PC-3 (cell line): Measurements from ENCODE around the gene OR8B4. TPM values are rescaled to one million over a fixed set of nuclear protein-coding genes. Genes with fewer than 3 reads are reported as not detected.
"Not testable (repeated sequence)": the region's sequence is repeated elsewhere in the genome, so short reads cannot be mapped to it uniquely, and the experiment has no call there.

Source experiments
- ATAC-seq: fragments of 200-7000 bp; cut with Tn5 transposase; 2 replicates; pipeline ENCODE4 v1.9.1; 2020; ENCODE audit warnings: mild to moderate bottlenecking, moderate library complexity
- BruUV-seq: library from RNA; stranded (reverse); fragments of 400-500 nt; replicated peaks from 2 replicates; lab custom pipeline; 2021; lab: Mats Ljungman, UMichigan
- CTCF ChIA-PET: fragments of 300-600 bp; sonication (Branson Sonifier 250); formaldehyde crosslinking; loops from one replicate; lab custom pipeline; 2022; ENCODE audit warnings: antibody characterized with exemption; lab: Charles Lee
- POLR2A ChIA-PET: fragments of 300-600 bp; sonication (Branson Sonifier 250); formaldehyde crosslinking; loops from one replicate; lab custom pipeline; 2022; ENCODE audit warnings: antibody characterized with exemption; ENCODE audit not compliant: unreplicated experiment; lab: Charles Lee
- DNase-seq: peaks from one replicate; pipeline ENCODE4 v3.0.0-alpha.2; 2015
- H2AFZ ChIP-seq: fragments of 300-600 bp; sonication (generic); 2 replicates; pipeline ENCODE4 v1.6.0; 2016; ENCODE audit warnings: antibody characterized with exemption, low read length
- H3F3A ChIP-seq: fragments of 300-600 bp; sonication (generic); one replicate; pipeline ENCODE4 v1.6.0; 2017; ENCODE audit warnings: antibody characterized with exemption, low read length, control low read depth, mild to moderate bottlenecking; ENCODE audit not compliant: unreplicated experiment
- H3K27ac ChIP-seq: fragments of 300-600 bp; sonication (generic); 2 replicates; pipeline ENCODE4 v1.5.1; 2016; ENCODE audit warnings: mild to moderate bottlenecking, low read length
- H3K27me3 ChIP-seq: fragments of 300-600 bp; sonication (generic); 2 replicates; pipeline ENCODE4 v1.6.1; 2016; ENCODE audit warnings: low read length, mixed read lengths
- H3K36me3 ChIP-seq: fragments of 300-600 bp; sonication (generic); 2 replicates; pipeline ENCODE4 v1.6.1; 2016; ENCODE audit warnings: low read depth, mixed run types, low read length, mixed read lengths
- H3K4me1 ChIP-seq: fragments of 300-600 bp; sonication (generic); 2 replicates; pipeline ENCODE4 v1.5.1; 2016; ENCODE audit warnings: low read length; ENCODE audit not compliant: insufficient read depth
- H3K4me2 ChIP-seq: fragments of 300-600 bp; sonication (generic); 2 replicates; pipeline ENCODE4 v1.6.0; 2016; ENCODE audit warnings: low read length
- H3K4me3 ChIP-seq: fragments of 300-600 bp; sonication (generic); 2 replicates; pipeline ENCODE4 v1.5.1; 2016; ENCODE audit warnings: mild to moderate bottlenecking, low read length, mixed read lengths
- H3K79me2 ChIP-seq: fragments of 300-600 bp; sonication (generic); 2 replicates; pipeline ENCODE4 v1.6.1; 2017; ENCODE audit warnings: low read length, mixed read lengths
- H3K9ac ChIP-seq: fragments of 300-600 bp; sonication (generic); 2 replicates; pipeline ENCODE4 v1.6.0; 2016; ENCODE audit warnings: mild to moderate bottlenecking, low read length
- H3K9me2 ChIP-seq: fragments of 300-600 bp; sonication (generic); replicated peaks from 2 replicates; pipeline ENCODE4 v1.6.1; 2016; ENCODE audit warnings: mixed run types, low read length, mixed read lengths
- H3K9me3 ChIP-seq: fragments of 300-600 bp; sonication (generic); 2 replicates; pipeline ENCODE4 v1.6.1; 2016; ENCODE audit warnings: low read length, mixed read lengths
- H4K20me1 ChIP-seq: fragments of 300-600 bp; sonication (generic); 2 replicates; pipeline ENCODE4 v1.6.1; 2016; ENCODE audit warnings: low read length, mixed read lengths
- EZH2 ChIP-seq: fragments of 300-600 bp; sonication (generic); IDR thresholded peaks from one replicate; pipeline ENCODE4 v1.6.1; 2017; ENCODE audit warnings: antibody characterized with exemption, mild to moderate bottlenecking, low read length; ENCODE audit not compliant: unreplicated experiment
- EZH2phosphoT487 ChIP-seq: fragments of 300-600 bp; sonication (generic); IDR thresholded peaks from 2 replicates; pipeline ENCODE4 v1.6.1; 2018; ENCODE audit warnings: mild to moderate bottlenecking, antibody characterized with exemption, low read length, borderline replicate concordance
- intact Hi-C: fragments of 100-400 bp; cut with micrococcal nuclease; formaldehyde crosslinking; loops from 2 replicates; pipeline ENCODE4 v1.9.0; 2023
- total RNA-seq: library from RNA; depleted of rRNA; stranded (reverse); fragments of >200 nt; gene quantifications from 2 replicates; pipeline ENCODE4 v1.2.3, GENCODE V29; 2014
- TF ChIP-seq, protein P1 (sequence below): fragments of 300-600 bp; sonication (generic); conservative IDR thresholded peaks from 2 replicates; pipeline ENCODE4 v1.5.1; 2017; ENCODE audit warnings: antibody characterized with exemption, low read depth, mild to moderate bottlenecking, low read length

Gene OR8B4
- total RNA-seq, 1 experiment from 2014 or later: not detected

DNA sequence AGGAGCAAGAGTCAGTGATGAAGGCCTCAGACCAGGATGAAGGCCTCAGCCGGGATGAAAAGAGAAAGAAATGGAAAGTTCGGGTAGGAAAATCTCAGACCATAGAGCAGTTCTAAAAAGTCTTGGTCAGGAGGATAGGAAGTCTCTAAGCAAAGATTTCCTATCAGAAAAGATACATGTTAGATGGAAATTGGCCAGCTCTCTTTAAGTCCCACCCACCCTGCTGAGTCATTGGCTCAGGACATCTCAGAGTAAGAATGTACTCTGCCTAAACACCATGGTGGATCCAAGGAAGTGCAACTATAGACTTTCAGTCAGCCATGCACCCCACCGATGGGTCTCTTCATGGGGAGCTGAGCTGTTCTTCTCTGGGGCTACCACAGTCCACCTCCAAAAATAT, 30.3 kb downstream of the OR8B4 start:
- Histone ChIP-seq H3K9me3 (no peaks in the 10 kb centered on the region), H3K4me1 (no peaks in the 10 kb centered on the region), H3K36me3 (no peaks in the 10 kb centered on the region), H3K4me3 (no peak overlapping the region), H3K4me2 (no peak overlapping the region), H3K9ac (no peak overlapping the region), H3K79me2 (no peaks in the 10 kb centered on the region), H4K20me1 (no peaks in the 10 kb centered on the region), H3K27me3 (peaks cover 7% of the 10 kb centered on the region; the same call in 1 of the 2 replicates), H3K9me2 (no peaks in the 10 kb centered on the region), H2AFZ (no peak overlapping the region), H3F3A (no peaks in the 10 kb centered on the region), H3K27ac (no peak overlapping the region)
- BruUV-seq: no TSS peak
- no peak for ATAC-seq
- TF ChIP-seq EZH2phosphoT487: no peak
- TF ChIP-seq, protein P1, sequence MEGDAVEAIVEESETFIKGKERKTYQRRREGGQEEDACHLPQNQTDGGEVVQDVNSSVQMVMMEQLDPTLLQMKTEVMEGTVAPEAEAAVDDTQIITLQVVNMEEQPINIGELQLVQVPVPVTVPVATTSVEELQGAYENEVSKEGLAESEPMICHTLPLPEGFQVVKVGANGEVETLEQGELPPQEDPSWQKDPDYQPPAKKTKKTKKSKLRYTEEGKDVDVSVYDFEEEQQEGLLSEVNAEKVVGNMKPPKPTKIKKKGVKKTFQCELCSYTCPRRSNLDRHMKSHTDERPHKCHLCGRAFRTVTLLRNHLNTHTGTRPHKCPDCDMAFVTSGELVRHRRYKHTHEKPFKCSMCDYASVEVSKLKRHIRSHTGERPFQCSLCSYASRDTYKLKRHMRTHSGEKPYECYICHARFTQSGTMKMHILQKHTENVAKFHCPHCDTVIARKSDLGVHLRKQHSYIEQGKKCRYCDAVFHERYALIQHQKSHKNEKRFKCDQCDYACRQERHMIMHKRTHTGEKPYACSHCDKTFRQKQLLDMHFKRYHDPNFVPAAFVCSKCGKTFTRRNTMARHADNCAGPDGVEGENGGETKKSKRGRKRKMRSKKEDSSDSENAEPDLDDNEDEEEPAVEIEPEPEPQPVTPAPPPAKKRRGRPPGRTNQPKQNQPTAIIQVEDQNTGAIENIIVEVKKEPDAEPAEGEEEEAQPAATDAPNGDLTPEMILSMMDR: no peak
- TF ChIP-seq EZH2: no peak
- ChIA-PET CTCF (no interaction called here), POLR2A (no interaction called here)
- intact Hi-C loops: no loop called here
- DNase-seq: peak; percentile 40

DNA sequence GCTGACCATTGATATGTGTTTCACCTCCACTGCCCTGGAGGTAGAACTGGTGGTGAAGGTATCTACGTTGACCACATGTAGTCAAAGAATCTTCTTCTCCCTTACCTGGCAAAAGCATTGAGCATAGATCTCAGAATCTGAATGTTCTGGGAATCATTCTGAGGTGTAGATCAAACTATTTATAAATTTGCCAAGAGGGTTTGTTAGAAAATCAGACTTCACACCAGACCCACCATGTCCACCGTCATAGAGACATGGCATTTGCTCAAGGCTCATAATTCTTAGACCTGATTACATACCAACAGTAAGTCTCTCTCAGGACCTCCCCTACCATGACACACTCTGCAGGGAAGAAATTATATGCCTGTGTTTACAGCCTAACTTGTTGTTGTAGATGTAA, 40.3 kb downstream of the OR8B4 start, which contains the start of gene OR8B2:
TSS of gene OR8B2 (minus strand) at position 101 of the 400 bp plus-strand sequence. CDS start 1,156 bp downstream, outside the sequence.
- ChIA-PET POLR2A (no interaction called here), CTCF (no interaction called here)
- H3K9me3 ChIP-seq: no peaks in the 10 kb centered on the region
- intact Hi-C loops: no loop called here
- TF ChIP-seq EZH2 (no peak), EZH2phosphoT487 (no peak)
- TF ChIP-seq, protein P1: no peak
- DNase-seq: no peak
- no peak within 1 kb of the TSS for H2AFZ ChIP-seq
- no peaks in the 10 kb centered on the region for H3K36me3 ChIP-seq
- ATAC-seq: no peak
- H3K4me2 ChIP-seq: no peak within 1 kb of the TSS
- H3F3A ChIP-seq: no peaks in the 10 kb centered on the region
- H3K4me3 ChIP-seq: no peak within 1 kb of the TSS
- H3K27me3 ChIP-seq: peaks cover 10% of the 10 kb centered on the region
- H3K4me1 ChIP-seq: no peaks in the 10 kb centered on the region
- no peak within 1 kb of the TSS for H3K27ac ChIP-seq
- BruUV-seq: no TSS peak
- no peak within 1 kb of the TSS for H3K9ac ChIP-seq
- H3K9me2 ChIP-seq: no peaks in the 10 kb centered on the region
- H3K79me2 ChIP-seq: no peaks in the 10 kb centered on the region
- no peaks in the 10 kb centered on the region for H4K20me1 ChIP-seq

DNA sequence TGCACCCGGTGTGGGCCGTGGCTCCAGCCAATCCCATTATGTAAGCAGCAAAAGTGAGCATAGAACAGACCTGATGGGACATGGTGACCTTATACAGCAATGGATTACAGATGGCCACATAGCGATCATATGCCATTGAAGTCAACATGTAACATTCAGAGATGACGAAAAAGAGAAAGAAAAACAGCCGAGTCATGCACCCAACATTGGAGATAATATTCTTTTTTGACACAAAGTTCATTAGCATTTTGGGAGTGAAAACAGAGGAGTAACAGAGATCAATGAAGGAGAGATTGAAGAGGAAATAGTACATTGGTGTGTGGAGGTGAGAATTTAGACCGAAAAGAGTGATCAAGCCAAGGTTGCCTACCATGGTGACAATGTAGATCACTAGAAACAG, 41.8 kb downstream of the OR8B4 start:
- H3K4me1 ChIP-seq, H3K4me3 ChIP-seq, H3K9me3 ChIP-seq, H3K36me3 ChIP-seq, H3K4me2 ChIP-seq, H3F3A ChIP-seq, DNase-seq, H2AFZ ChIP-seq, POLR2A ChIA-PET, H4K20me1 ChIP-seq, H3K9ac ChIP-seq, H3K9me2 ChIP-seq, CTCF ChIA-PET, ATAC-seq, H3K27ac ChIP-seq, BruUV-seq, intact Hi-C loops, H3K79me2 ChIP-seq: not testable (repeated sequence)
- H3K27me3 ChIP-seq: peaks cover 20% of the 10 kb centered on the region
